ENCODE data around the gene IGSF23. TPM values are rescaled to one million over a fixed set of nuclear protein-coding genes. Genes with fewer than 3 reads are reported as not detected.
A peak's percentile ranks its signal among the peaks of the same experiment; 100 is the strongest.

The IGSF23 gene
- polyA plus RNA-seq, result not detected

GRCh38 chr19:44613295-44614178, at the start of gene IGSF23:
Gene IGSF23 (plus strand): TSS chr19:44613563. CDS start chr19:44613646, 83 bp downstream.
- Mint-ChIP-seq H3K4me3 (no peak within 1 kb of the TSS), H3K27me3 (ENCODE audit: low read depth in 3 of 3) (peaks cover 0 to 2% (median 0%) of the 10 kb centered on the region in 3 donors), H3K9me3 (no peaks in the 10 kb centered on the region), H3K36me3 (no peaks in the 10 kb centered on the region), H3K4me1 (peaks cover 11 to 13% of the 10 kb centered on the region in 2 donors), H3K27ac (no peak within 1 kb of the TSS)
- no peak for DNase-seq

- Mint-ChIP-seq H3K9me3 (no peaks in the 10 kb centered on the region), H3K27me3 (ENCODE audit: low read depth in 3 of 3) (peaks cover 2 to 12% (median 7%) of the 10 kb centered on the region in 3 donors), H3K27ac (no peak overlapping the region), H3K36me3 (no peaks in the 10 kb centered on the region), H3K4me3 (no peak overlapping the region), H3K4me1 (no peaks in the 10 kb centered on the region)
- DNase-seq, result no peak
These were observed 46.4 kb upstream of the IGSF23 start for GRCh38 chr19:44566984-44567383.

- no peaks in the 10 kb centered on the region for H3K9me3 Mint-ChIP-seq
- no peak overlapping the region for H3K27ac Mint-ChIP-seq
- peaks cover 2 to 12% (median 7%) of the 10 kb centered on the region in 3 donors for H3K27me3 Mint-ChIP-seq (ENCODE audit: low read depth in 3 of 3)
- no peak for DNase-seq
- no peak overlapping the region for H3K4me3 Mint-ChIP-seq
- H3K4me1 Mint-ChIP-seq, result no peaks in the 10 kb centered on the region
- no peaks in the 10 kb centered on the region for H3K36me3 Mint-ChIP-seq
These were observed 45.6 kb upstream of the IGSF23 start for GRCh38 chr19:44567745-44568144.

GRCh38 chr19:44570603-44570983, 42.8 kb upstream of the IGSF23 start:
- H3K4me1 Mint-ChIP-seq, result no peaks in the 10 kb centered on the region
- no peak overlapping the region for H3K27ac Mint-ChIP-seq
- no peaks in the 10 kb centered on the region for H3K9me3 Mint-ChIP-seq
- no peak overlapping the region for H3K4me3 Mint-ChIP-seq
- H3K27me3 Mint-ChIP-seq (ENCODE audit: low read depth in 3 of 3), result peaks cover 0 to 8% (median 4%) of the 10 kb centered on the region in 3 donors
- H3K36me3 Mint-ChIP-seq, result no peaks in the 10 kb centered on the region
- no peak for DNase-seq

- Mint-ChIP-seq H3K27ac (no peak overlapping the region), H3K9me3 (no peaks in the 10 kb centered on the region), H3K4me3 (no peak overlapping the region), H3K27me3 (ENCODE audit: low read depth in 3 of 3) (peaks cover 0 to 8% (median 4%) of the 10 kb centered on the region in 3 donors), H3K4me1 (no peaks in the 10 kb centered on the region), H3K36me3 (no peaks in the 10 kb centered on the region)
- DNase-seq, result peak; percentile 52 to 58 (median 58)
These were observed 42.2 kb upstream of the IGSF23 start for GRCh38 chr19:44570984-44571684.

- Mint-ChIP-seq H3K4me1 (no peaks in the 10 kb centered on the region), H3K27me3 (ENCODE audit: low read depth in 3 of 3) (peaks cover 0 to 8% (median 4%) of the 10 kb centered on the region in 3 donors), H3K4me3 (no peak overlapping the region), H3K27ac (no peak overlapping the region), H3K36me3 (no peaks in the 10 kb centered on the region), H3K9me3 (no peaks in the 10 kb centered on the region)
- no peak for DNase-seq
These were observed 41.4 kb upstream of the IGSF23 start for GRCh38 chr19:44571830-44572580.

- Mint-ChIP-seq H3K27ac (no peak overlapping the region), H3K9me3 (no peaks in the 10 kb centered on the region), H3K4me1 (no peaks in the 10 kb centered on the region), H3K27me3 (ENCODE audit: low read depth in 3 of 3) (peaks cover 0 to 8% (median 4%) of the 10 kb centered on the region in 3 donors), H3K4me3 (no peak overlapping the region), H3K36me3 (no peaks in the 10 kb centered on the region)
- no peak for DNase-seq
These were observed 40.8 kb upstream of the IGSF23 start for GRCh38 chr19:44572581-44572900.

- Mint-ChIP-seq H3K4me3 (no peak overlapping the region), H3K4me1 (no peaks in the 10 kb centered on the region), H3K9me3 (no peaks in the 10 kb centered on the region), H3K27me3 (ENCODE audit: low read depth in 3 of 3) (peaks cover 0 to 10% (median 3%) of the 10 kb centered on the region in 3 donors), H3K36me3 (no peaks in the 10 kb centered on the region), H3K27ac (no peak overlapping the region)
- DNase-seq, result no peak
These were observed 40.2 kb upstream of the IGSF23 start for GRCh38 chr19:44573183-44573582.

GRCh38 chr19:44573627-44574026, 39.7 kb upstream of the IGSF23 start:
- Mint-ChIP-seq H3K4me1 (no peaks in the 10 kb centered on the region), H3K27ac (no peak overlapping the region), H3K27me3 (ENCODE audit: low read depth in 3 of 3) (peaks cover 0 to 10% (median 2%) of the 10 kb centered on the region in 3 donors), H3K36me3 (no peaks in the 10 kb centered on the region), H3K9me3 (no peaks in the 10 kb centered on the region), H3K4me3 (no peak overlapping the region)
- no peak for DNase-seq

- no peaks in the 10 kb centered on the region for H3K4me1 Mint-ChIP-seq
- peaks cover 0 to 10% (median 2%) of the 10 kb centered on the region in 3 donors for H3K27me3 Mint-ChIP-seq (ENCODE audit: low read depth in 3 of 3)
- no peaks in the 10 kb centered on the region for H3K36me3 Mint-ChIP-seq
- no peak overlapping the region for H3K27ac Mint-ChIP-seq
- DNase-seq, result no peak
- no peaks in the 10 kb centered on the region for H3K9me3 Mint-ChIP-seq
- no peak overlapping the region for H3K4me3 Mint-ChIP-seq
These were observed 39.0 kb upstream of the IGSF23 start for GRCh38 chr19:44574186-44574950.

GRCh38 chr19:44575116-44575700, 38.2 kb upstream of the IGSF23 start:
- H3K9me3 Mint-ChIP-seq, result no peaks in the 10 kb centered on the region
- H3K27me3 Mint-ChIP-seq (ENCODE audit: low read depth in 3 of 3), result peaks cover 0 to 8% (median 2%) of the 10 kb centered on the region in 3 donors
- H3K4me1 Mint-ChIP-seq, result no peaks in the 10 kb centered on the region
- no peak for DNase-seq
- no peaks in the 10 kb centered on the region for H3K36me3 Mint-ChIP-seq
- no peak overlapping the region for H3K27ac Mint-ChIP-seq
- H3K4me3 Mint-ChIP-seq, result no peak overlapping the region

GRCh38 chr19:44576843-44577565, 36.4 kb upstream of the IGSF23 start:
- no peak overlapping the region for H3K4me3 Mint-ChIP-seq
- H3K4me1 Mint-ChIP-seq, result no peaks in the 10 kb centered on the region
- H3K36me3 Mint-ChIP-seq, result no peaks in the 10 kb centered on the region
- peaks cover 2 to 9% (median 2%) of the 10 kb centered on the region in 3 donors for H3K27me3 Mint-ChIP-seq (ENCODE audit: low read depth in 3 of 3)
- peak in 1 of 3 donors; percentile 19 for DNase-seq
- H3K9me3 Mint-ChIP-seq, result no peaks in the 10 kb centered on the region
- H3K27ac Mint-ChIP-seq, result no peak overlapping the region

- no peak for DNase-seq
- Mint-ChIP-seq H3K27ac (no peak overlapping the region), H3K9me3 (no peaks in the 10 kb centered on the region)
These were observed 35.8 kb upstream of the IGSF23 start for GRCh38 chr19:44577566-44577874.

More at GRCh38 chr19:44577566-44577874, 35.8 kb upstream of the IGSF23 start:
- Mint-ChIP-seq H3K36me3 (no peaks in the 10 kb centered on the region), H3K27me3 (ENCODE audit: low read depth in 3 of 3) (peaks cover 2 to 9% (median 2%) of the 10 kb centered on the region in 3 donors), H3K4me3 (no peak overlapping the region), H3K4me1 (no peaks in the 10 kb centered on the region)

All from immature natural killer cell (primary cell).